HepG2 (cell line): Measurements from ENCODE around the gene UGT1A4. TPM values are rescaled to one million over a fixed set of nuclear protein-coding genes. Genes with fewer than 3 reads are reported as not detected.
A peak's percentile ranks its signal among the peaks of the same experiment; 100 is the strongest.

Experiments used
- CCAR2 ChIP-seq: fragments of 200-400 bp; formaldehyde crosslinking; optimal IDR thresholded peaks from 2 replicates; pipeline ENCODE3; 2018; ENCODE audit warnings: low read depth, mild to moderate bottlenecking, low read length, moderate library complexity
- GFI1 ChIP-seq: sonication (generic); formaldehyde crosslinking; IDR thresholded peaks from 2 replicates; pipeline ENCODE4 v1.5.0; 2020; ENCODE audit warnings: missing genetic modification reagents, mild to moderate bottlenecking, borderline replicate concordance
- GPN1 ChIP-seq: sonication (generic); formaldehyde crosslinking; IDR thresholded peaks from 2 replicates; pipeline ENCODE4 v1.5.1; 2020; ENCODE audit warnings: missing genetic modification reagents, borderline replicate concordance
- NCOR1 ChIP-seq: fragments of 200-600 bp; sonication (generic); IDR thresholded peaks from 2 replicates; pipeline ENCODE4 v1.7.0; 2017; ENCODE audit warnings: antibody characterized with exemption, low read length, borderline replicate concordance
- PAF1 ChIP-seq: IDR thresholded peaks from 2 replicates; pipeline ENCODE4 v1.6.1; 2016; ENCODE audit warnings: missing genetic modification reagents, missing compliant biosample characterization
- PHB2 ChIP-seq: fragments of 450-650 bp; IDR thresholded peaks from 2 replicates; pipeline ENCODE4 v1.6.1; 2018; ENCODE audit not compliant: partially characterized antibody
- SKI ChIP-seq: fragments of 450-650 bp; IDR thresholded peaks from one replicate; pipeline ENCODE4 v1.6.1; 2018; ENCODE audit warnings: mild to moderate bottlenecking; ENCODE audit not compliant: partially characterized antibody
- SSRP1 ChIP-seq: IDR thresholded peaks from 2 replicates; pipeline ENCODE4 v1.6.1; 2016; ENCODE audit warnings: control low read depth
- ZNF33B ChIP-seq: sonication (generic); formaldehyde crosslinking; IDR thresholded peaks from 2 replicates; pipeline ENCODE4 v1.5.1; 2020; ENCODE audit warnings: mild to moderate bottlenecking, missing genetic modification reagents
- ZNF577 ChIP-seq: sonication (generic); formaldehyde crosslinking; IDR thresholded peaks from 2 replicates; pipeline ENCODE4 v1.4.0; 2020; ENCODE audit warnings: mild to moderate bottlenecking, low read depth, missing genetic modification reagents, borderline replicate concordance
- ZNF7 ChIP-seq: IDR thresholded peaks from 2 replicates; pipeline ENCODE4 v1.6.1; 2016; ENCODE audit warnings: missing biosample characterization, missing genetic modification reagents
- ZNF788 ChIP-seq: sonication (generic); formaldehyde crosslinking; IDR thresholded peaks from 2 replicates; pipeline ENCODE4 v1.5.0; 2020; ENCODE audit warnings: mild to moderate bottlenecking, missing genetic modification reagents, borderline replicate concordance
- polyA plus RNA-seq, 8 experiments: library from polyadenylated mRNA; depleted of rRNA in 3 of 8; stranded (reverse) in 7 of 8; unstranded in 1 of 8; fragments of >200 nt; fragmentation: Illumina TruSeq in 4 of 8; extraction: Trizol in 4 of 8; gene quantifications; 2 replicates each; pipeline versions ENCODE4 v1.2.1 to v1.2.3, GENCODE V29; 2011 to 2016; ENCODE audit warnings: low read depth in 4 of 8, missing spikeins in 1 of 8, mixed read lengths in 1 of 8; ENCODE audit not compliant: insufficient read depth in 1 of 8
- total RNA-seq, 5 experiments: library from RNA; depleted of rRNA; stranded (reverse); fragments of >200 nt; fragmentation: Illumina TruSeq; extraction: Trizol; gene quantifications; 2 replicates each; pipeline ENCODE4 v1.2.3, GENCODE V29; 2016; ENCODE audit warnings: low read depth in 1 of 5
- TF ChIP-seq, protein P1 (sequence below), 2 experiments: fragments of 450-650 bp in 1 of 2; sonication (generic) in 1 of 2; formaldehyde crosslinking in 1 of 2; IDR thresholded peaks; 2 replicates each; pipeline versions ENCODE4 v1.6.1 to v1.8.0; 2016 to 2022; ENCODE audit warnings: antibody characterized with exemption in 1 of 2, mild to moderate bottlenecking in 1 of 2, missing genetic modification reagents in 1 of 2
- TF ChIP-seq, protein P2 (sequence below): sonication (generic); formaldehyde crosslinking; IDR thresholded peaks from 2 replicates; pipeline ENCODE4 v1.8.0; 2022; ENCODE audit warnings: missing genetic modification reagents, mild to moderate bottlenecking, moderate library complexity, borderline replicate concordance
- TF ChIP-seq, protein P3 (sequence below): sonication (generic); formaldehyde crosslinking; IDR thresholded peaks from 2 replicates; pipeline ENCODE4 v1.8.1; 2022; ENCODE audit warnings: low read depth, mild to moderate bottlenecking, missing genetic modification reagents

The UGT1A4 gene
- total and polyA plus RNA-seq, 2 of the 13 experiments (the other 11 are each of a cell fraction or from before 2014, with no cell fraction given) = not detected

DNA sequence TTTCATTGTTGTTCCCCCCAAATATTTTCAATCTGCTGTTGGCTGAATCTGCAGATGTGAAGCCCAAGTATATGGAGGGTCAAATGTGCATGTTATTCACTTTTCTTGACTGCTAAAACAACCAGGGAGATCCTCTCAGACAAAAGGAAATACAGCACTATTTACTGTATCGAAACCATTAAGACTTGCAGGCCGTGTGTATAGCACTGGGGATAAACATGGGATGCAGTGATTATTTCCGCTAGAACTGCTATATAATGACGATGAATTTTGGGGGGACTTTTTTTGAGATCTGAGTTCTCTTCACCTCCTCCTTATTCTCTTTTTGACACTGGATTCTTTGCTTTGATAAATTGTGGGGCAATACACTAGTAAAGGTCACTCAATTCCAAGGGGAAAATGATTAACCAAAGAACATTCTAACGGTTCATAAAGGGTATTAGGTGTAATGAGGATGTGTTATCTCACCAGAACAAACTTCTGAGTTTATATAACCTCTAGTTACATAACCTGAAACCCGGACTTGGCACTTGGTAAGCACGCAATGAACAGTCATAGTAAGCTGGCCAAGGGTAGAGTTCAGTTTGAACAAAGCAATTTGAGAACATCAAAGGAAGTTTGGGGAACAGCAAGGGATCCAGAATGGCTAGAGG, 38.0 kb downstream of the UGT1A4 start (continued):
- TF ChIP-seq, protein P1, sequence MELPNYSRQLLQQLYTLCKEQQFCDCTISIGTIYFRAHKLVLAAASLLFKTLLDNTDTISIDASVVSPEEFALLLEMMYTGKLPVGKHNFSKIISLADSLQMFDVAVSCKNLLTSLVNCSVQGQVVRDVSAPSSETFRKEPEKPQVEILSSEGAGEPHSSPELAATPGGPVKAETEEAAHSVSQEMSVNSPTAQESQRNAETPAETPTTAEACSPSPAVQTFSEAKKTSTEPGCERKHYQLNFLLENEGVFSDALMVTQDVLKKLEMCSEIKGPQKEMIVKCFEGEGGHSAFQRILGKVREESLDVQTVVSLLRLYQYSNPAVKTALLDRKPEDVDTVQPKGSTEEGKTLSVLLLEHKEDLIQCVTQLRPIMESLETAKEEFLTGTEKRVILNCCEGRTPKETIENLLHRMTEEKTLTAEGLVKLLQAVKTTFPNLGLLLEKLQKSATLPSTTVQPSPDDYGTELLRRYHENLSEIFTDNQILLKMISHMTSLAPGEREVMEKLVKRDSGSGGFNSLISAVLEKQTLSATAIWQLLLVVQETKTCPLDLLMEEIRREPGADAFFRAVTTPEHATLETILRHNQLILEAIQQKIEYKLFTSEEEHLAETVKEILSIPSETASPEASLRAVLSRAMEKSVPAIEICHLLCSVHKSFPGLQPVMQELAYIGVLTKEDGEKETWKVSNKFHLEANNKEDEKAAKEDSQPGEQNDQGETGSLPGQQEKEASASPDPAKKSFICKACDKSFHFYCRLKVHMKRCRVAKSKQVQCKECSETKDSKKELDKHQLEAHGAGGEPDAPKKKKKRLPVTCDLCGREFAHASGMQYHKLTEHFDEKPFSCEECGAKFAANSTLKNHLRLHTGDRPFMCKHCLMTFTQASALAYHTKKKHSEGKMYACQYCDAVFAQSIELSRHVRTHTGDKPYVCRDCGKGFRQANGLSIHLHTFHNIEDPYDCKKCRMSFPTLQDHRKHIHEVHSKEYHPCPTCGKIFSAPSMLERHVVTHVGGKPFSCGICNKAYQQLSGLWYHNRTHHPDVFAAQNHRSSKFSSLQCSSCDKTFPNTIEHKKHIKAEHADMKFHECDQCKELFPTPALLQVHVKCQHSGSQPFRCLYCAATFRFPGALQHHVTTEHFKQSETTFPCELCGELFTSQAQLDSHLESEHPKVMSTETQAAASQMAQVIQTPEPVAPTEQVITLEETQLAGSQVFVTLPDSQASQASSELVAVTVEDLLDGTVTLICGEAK (IDR thresholded peaks at IDR 0.05) = no peak
- TF ChIP-seq, protein P1 (CRISPR knock-in tag; IDR thresholded peaks at IDR 0.05) = peak; percentile 31; the same call in 1 of the 2 replicates
- TF ChIP-seq ZNF577 (CRISPR knock-in tag) (no peak), CCAR2 (peak; percentile 54), SSRP1 (CRISPR knock-in tag) (no peak), ZNF33B (CRISPR knock-in tag) (0 out of 2 replicates have a peak, but pooled peaks have one; percentile 48), PAF1 (no peak), SKI (peak; percentile 94), GPN1 (CRISPR knock-in tag) (no peak), NCOR1 (peak; percentile 99), ZNF7 (CRISPR knock-in tag) (no peak), PHB2 (no peak), ZNF788 (CRISPR knock-in tag) (peak; percentile 32; the same call in 1 of the 2 replicates), GFI1 (CRISPR knock-in tag) (peak; percentile 95)
- TF ChIP-seq, protein P2, sequence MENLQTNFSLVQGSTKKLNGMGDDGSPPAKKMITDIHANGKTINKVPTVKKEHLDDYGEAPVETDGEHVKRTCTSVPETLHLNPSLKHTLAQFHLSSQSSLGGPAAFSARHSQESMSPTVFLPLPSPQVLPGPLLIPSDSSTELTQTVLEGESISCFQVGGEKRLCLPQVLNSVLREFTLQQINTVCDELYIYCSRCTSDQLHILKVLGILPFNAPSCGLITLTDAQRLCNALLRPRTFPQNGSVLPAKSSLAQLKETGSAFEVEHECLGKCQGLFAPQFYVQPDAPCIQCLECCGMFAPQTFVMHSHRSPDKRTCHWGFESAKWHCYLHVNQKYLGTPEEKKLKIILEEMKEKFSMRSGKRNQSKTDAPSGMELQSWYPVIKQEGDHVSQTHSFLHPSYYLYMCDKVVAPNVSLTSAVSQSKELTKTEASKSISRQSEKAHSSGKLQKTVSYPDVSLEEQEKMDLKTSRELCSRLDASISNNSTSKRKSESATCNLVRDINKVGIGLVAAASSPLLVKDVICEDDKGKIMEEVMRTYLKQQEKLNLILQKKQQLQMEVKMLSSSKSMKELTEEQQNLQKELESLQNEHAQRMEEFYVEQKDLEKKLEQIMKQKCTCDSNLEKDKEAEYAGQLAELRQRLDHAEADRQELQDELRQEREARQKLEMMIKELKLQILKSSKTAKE (CRISPR knock-in tag) = peak; percentile 94
- TF ChIP-seq, protein P3, sequence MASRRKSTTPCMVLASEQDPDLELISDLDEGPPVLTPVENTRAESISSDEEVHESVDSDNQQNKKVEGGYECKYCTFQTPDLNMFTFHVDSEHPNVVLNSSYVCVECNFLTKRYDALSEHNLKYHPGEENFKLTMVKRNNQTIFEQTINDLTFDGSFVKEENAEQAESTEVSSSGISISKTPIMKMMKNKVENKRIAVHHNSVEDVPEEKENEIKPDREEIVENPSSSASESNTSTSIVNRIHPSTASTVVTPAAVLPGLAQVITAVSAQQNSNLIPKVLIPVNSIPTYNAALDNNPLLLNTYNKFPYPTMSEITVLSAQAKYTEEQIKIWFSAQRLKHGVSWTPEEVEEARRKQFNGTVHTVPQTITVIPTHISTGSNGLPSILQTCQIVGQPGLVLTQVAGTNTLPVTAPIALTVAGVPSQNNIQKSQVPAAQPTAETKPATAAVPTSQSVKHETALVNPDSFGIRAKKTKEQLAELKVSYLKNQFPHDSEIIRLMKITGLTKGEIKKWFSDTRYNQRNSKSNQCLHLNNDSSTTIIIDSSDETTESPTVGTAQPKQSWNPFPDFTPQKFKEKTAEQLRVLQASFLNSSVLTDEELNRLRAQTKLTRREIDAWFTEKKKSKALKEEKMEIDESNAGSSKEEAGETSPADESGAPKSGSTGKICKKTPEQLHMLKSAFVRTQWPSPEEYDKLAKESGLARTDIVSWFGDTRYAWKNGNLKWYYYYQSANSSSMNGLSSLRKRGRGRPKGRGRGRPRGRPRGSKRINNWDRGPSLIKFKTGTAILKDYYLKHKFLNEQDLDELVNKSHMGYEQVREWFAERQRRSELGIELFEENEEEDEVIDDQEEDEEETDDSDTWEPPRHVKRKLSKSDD (CRISPR knock-in tag) = no peak
